Motor neuron (in vitro differentiated cells): Measurements from ENCODE around the gene POU3F3. TPM values are rescaled to one million over a fixed set of nuclear protein-coding genes. Genes with fewer than 3 reads are reported as not detected.

Experiments used
- ATAC-seq, 8 experiments: fragments of 200-7000 bp; cut with Tn5 transposase; replicated peaks in 6 of 8; 2 replicates each; pipeline ENCODE4 v1.8.0; 2021; ENCODE audit warnings: mild to moderate bottlenecking in 8 of 8, moderate library complexity in 8 of 8
- H3K27ac ChIP-seq, 2 donors: fragments of 250-450 bp; sonication (Bioruptor Pico); 2 replicates each; pipeline ENCODE4 v1.9.0; 2021; ENCODE audit warnings: antibody characterized with exemption in 2 of 2, mild to moderate bottlenecking in 2 of 2, moderate library complexity in 1 of 2
- H3K4me1 ChIP-seq, 2 donors: fragments of 250-450 bp; sonication (Bioruptor Pico); replicated peaks in 1 of 2; 2 replicates each; pipeline ENCODE4 v1.6.1; 2021; ENCODE audit warnings: antibody characterized with exemption in 2 of 2, mild to moderate bottlenecking in 2 of 2, moderate library complexity in 1 of 2
- H3K4me3 ChIP-seq, 5 donors: fragments of 250-450 bp; sonication (Bioruptor Pico); 2 replicates each; pipeline ENCODE4 v1.9.0; 2021; ENCODE audit warnings: antibody characterized with exemption in 5 of 5, mild to moderate bottlenecking in 5 of 5, moderate library complexity in 4 of 5
- WGBS, 10 experiments: fragments of 450-650 bp; shearing (Covaris generic); methylation state at CpG; one replicate each; pipeline ENCODE4 v1.0.0; 2022; 5-methylcytosine and 5-hydroxymethylcytosine counted together
- in situ Hi-C, 9 experiments: fragments of 400-800 bp; cut with MboI; loops; one replicate each; pipeline ENCODE4 v1.15.0; 2021; ENCODE audit warnings: low sequenced_read_pairs in 9 of 9, low pct_unique_long_range_greater_than_20kb in 2 of 9; ENCODE audit not compliant: unreplicated experiment in 9 of 9
- total RNA-seq, 8 experiments: library from RNA; unstranded; fragments of 300-600 nt; gene quantifications; 2 replicates each; pipeline versions ENCODE4 v1.2.3 to v1.2.4, GENCODE V29; 2022

The POU3F3 gene
- total RNA-seq, 8 experiments from 2014 or later = 0.14 to 55.4 (median 39.8) TPM; not detected in 1

DNA sequence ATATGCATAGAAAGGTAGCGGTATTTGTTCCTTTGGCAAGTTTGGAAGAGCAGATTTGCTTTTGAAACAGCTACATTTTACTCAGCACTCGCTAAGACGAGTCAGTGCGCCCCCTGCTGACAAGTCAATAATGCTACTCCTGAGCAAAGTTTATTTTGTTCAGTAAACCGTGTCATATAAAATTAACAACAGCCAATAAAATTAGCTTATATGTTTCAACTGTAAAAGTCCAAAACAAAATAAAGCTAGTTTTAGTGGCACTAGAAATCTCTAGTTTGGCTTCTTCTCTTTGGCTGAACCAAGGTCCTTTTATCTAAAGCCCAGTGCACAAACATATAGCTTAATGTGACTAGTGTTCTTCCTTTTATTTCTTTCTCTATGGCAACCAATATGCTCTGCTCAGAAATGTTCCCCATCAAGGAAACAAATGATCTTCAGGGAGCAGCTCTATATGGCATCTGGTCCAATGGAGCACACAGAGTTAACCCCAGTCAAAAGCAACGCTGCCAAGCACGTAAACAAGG, 4.2 kb upstream of the POU3F3 start:
- Histone ChIP-seq H3K27ac (peak overlapping the region; percentile 82 to 90), H3K4me1 (peaks cover 10 to 18% of the 10 kb centered on the region in 2 donors), H3K4me3 (peak overlapping the region; percentile 53 to 86 (median 64))
- WGBS, 10 experiments = 0 to 23% (median 2%) methylated on average over 1 to 7 of the region's 7 CpGs
- peak in 4 of 8 experiments; percentile 2 to 52 (median 6) for ATAC-seq
- in situ Hi-C loops = loop anchor here in 5 of 9 experiments (25.0 kb wide), 3 partner anchors 887 to 1687 kb away; no protein-coding TSS in a partner anchor

DNA sequence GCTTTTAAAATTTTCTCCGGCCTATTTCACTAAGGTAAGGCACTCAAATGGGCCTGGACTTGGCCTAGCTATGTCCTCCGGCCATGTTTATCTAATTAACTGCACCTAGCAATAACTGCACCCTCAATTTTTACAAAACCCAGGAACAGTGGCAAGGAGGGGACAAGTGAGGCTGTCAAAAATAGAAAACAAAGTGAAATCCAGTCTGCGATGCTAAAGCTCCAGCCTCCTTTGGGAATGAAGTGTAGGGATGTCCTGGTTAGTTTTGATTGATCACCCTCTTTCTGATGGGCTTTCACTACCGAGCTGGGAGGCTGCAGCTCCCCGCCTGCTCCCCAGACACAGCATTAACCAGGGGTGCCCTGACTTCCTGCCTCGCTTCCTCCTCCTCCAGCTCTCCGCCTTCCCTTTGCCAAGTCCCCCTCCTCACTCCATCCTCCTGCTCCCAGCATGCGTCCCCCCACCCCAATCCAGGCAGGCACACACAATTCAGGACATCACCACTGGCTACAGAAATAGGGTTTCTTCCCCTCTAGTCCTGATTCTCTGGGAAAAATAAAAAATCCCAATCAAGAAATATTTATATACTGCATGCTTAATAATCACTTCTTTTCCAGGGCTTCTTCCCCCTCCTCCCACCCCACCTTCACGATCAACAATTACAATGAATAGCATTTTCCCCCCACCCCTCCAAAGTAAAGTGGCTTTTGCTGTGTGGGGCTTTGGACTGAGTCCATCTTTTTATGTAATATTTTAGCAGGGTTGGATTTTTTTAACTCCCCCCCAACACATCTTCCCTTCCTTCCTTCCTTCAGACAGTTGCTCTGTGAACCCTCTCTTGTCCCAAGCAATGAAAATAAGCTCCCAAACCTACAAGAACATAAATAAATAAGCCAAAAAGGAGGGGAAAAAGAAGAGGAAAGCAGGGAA, 3.3 kb upstream of the POU3F3 start:
- in situ Hi-C loops = loop anchor here in 5 of 9 experiments (25.0 kb wide), 3 partner anchors 888 to 1688 kb away; no protein-coding TSS in a partner anchor
- peak overlapping the region; percentile 82 to 90 for H3K27ac ChIP-seq
- H3K4me1 ChIP-seq = peaks cover 10 to 18% of the 10 kb centered on the region in 2 donors
- 0 to 36% (median 20%) methylated on average over 1 to 4 of the region's 9 CpGs; no CpG with 5 or more reads in 4 of the 10 experiments for WGBS, 10 experiments
- ATAC-seq = peak in 1 of 8 experiments; percentile 0
- peak overlapping the region; percentile 53 to 86 (median 64) for H3K4me3 ChIP-seq

DNA sequence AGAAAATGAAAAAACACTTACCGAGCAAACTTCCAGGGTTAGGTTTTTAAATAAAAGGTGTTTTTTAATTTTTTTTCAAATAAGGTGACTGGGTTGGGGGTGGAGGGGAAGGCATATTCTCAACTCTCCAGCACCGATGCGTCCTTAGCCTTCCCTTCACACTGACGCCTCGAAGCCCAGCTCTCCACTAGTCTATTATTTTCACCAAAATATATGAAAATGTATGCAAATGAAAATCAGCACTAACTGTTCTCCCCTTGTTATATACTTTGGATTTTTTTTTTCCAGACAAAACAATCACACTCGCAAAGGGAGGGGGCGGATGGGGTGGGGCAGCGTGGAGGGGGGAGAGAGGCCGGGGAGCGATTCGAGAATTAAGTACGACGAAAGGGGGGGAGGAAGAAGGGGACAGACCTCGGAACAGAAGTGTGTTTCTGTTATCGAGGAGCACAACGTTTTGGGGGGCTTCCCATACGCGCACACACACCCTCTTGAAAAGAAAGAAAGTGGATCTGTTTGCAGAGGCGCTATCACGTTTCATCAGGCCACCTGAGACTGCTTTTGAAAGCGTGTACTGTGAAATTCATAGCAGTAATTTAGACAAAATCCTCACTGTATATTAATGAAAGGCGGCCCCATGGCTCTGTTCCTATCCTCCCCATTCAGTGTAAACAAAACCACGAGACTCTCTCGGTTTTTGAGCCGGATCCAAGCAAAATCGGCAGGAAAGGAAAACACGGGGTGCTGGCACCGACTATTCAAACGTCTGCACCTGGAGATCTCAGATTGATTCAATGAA, 2.4 kb upstream of the POU3F3 start:
- Histone ChIP-seq H3K4me1 (peaks cover 10 to 13% of the 10 kb centered on the region in 2 donors), H3K4me3 (peak overlapping the region; percentile 53 to 86 (median 64)), H3K27ac (peak overlapping the region; percentile 82 to 90)
- WGBS, 10 experiments = 0 to 46% (median 7%) methylated on average over 1 to 15 of the region's 29 CpGs; no CpG with 5 or more reads in 1 of the 10 experiments
- in situ Hi-C loops = loop anchor here in 5 of 9 experiments (25.0 kb wide), 3 partner anchors 889 to 1689 kb away; no protein-coding TSS in a partner anchor
- ATAC-seq = no peak

DNA sequence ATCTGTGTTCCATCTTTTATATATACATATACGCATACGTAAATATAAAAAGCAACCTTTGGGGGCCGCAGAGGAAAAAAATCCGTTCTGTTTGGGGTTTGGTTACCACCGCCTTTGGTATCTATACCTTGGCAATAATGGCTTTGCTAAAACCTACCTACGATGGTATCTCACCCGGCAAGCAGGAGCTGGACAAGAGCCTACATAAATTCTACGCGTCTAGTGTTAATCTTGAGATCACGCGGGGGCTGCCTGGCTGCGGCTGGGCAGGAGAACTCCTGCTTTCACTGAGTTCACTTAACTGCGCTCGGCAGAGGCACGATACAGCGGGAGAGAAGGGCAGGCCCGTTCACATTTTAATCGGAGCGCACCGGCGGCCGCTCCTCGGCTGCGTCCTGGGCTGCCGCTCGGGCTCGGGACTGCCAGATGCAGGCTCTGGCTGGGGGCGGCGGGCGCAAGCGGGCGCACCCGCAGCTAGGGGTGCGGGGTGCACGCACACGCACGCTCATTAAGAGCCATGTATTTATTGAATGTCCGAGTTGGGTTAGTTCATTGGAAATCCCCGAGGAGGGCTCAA, 1.7 kb upstream of the POU3F3 start:
- ATAC-seq = peak; percentile 1 to 36 (median 10)
- H3K4me1 ChIP-seq = peaks cover 4 to 8% of the 10 kb centered on the region in 2 donors
- peak overlapping the region; percentile 53 to 86 (median 64) for H3K4me3 ChIP-seq
- H3K27ac ChIP-seq = peak overlapping the region; percentile 82 to 90
- 0 to 10% (median 0%) methylated on average over 1 to 23 of the region's 39 CpGs; no CpG with 5 or more reads in 2 of the 10 experiments for WGBS, 10 experiments
- in situ Hi-C loops = loop anchor here in 5 of 9 experiments (25.0 kb wide), 3 partner anchors 890 to 1690 kb away; no protein-coding TSS in a partner anchor

DNA sequence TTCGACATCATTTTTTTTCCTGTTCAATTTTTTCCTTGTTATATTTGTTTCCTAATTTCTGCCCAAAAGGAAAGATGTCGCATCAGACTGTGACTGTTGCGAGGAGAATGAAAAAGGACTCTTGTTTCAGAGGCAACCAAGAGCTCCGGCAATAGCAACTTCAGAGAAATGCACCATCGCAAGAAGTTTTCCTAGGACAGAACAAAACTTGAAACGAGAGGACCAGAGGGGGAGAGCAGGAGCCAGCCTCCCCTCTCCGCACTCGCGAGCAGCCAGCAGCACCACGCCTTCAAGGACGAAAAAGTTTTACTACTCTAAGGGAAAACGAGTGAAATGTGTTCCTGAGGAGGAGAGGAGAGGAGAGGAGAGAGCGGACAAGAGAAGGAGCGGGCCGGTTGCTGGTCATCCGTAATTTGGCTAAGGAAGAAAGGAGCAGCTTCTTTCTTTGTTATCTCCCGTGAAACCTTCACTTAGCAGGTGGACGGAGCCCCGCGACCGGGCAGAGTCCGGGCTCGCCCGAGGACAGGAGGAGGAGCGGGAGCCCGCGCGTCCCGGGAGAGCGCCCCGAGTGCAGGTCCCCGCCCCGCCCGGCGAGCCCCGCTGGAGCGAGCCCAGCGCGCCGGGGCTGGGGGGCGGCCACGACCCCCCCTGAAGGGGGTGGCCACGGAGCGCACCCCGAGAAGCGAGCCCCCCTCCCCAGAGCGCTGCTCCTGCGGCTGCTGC, 744 bp downstream of the POU3F3 start:
- Histone ChIP-seq H3K4me1 (peaks cover 0 to under 1% of the 10 kb centered on the region in 2 donors), H3K27ac (peak overlapping the region; percentile 83), H3K4me3 (peak overlapping the region; percentile 53 to 86 (median 64))
- ATAC-seq = no peak
- WGBS, 10 experiments = 0 to 4% (median 0%) methylated on average over 4 to 22 of the region's 48 CpGs; no CpG with 5 or more reads in 2 of the 10 experiments
- in situ Hi-C loops = loop anchor here in 5 of 9 experiments (25.0 kb wide), 3 partner anchors 892 to 1692 kb away; no protein-coding TSS in a partner anchor

- ATAC-seq = no peak
- in situ Hi-C loops = loop anchor here in 5 of 9 experiments (25.0 kb wide), 3 partner anchors 893 to 1693 kb away; no protein-coding TSS in a partner anchor
- Histone ChIP-seq H3K4me1 (peaks cover 0 to 7% of the 10 kb centered on the region in 2 donors), H3K27ac (peak overlapping the region; percentile 83), H3K4me3 (peak overlapping the region; percentile 53 to 86 (median 64))
- no CpG with 5 or more reads among the region's 135 CpGs for whole genome bisulfite sequencing, 10 experiments
Observed at GRCh38 chr2:104855221-104856085, 1.5 kb downstream of the POU3F3 start.

GRCh38 chr2:104856086-104856972, 2.4 kb downstream of the POU3F3 start:
- 0 to 23% (median 2%) methylated on average over 3 to 21 of the region's 106 CpGs; no CpG with 5 or more reads in 5 of the 10 experiments for WGBS, 10 experiments
- peak overlapping the region; percentile 83 for H3K27ac ChIP-seq

GRCh38 chr2:104856973-104857261, 3.0 kb downstream of the POU3F3 start:
- H3K4me3 ChIP-seq = peak overlapping the region; percentile 53 to 86 (median 64)
- peaks cover 7 to 15% of the 10 kb centered on the region in 2 donors for H3K4me1 ChIP-seq
- in situ Hi-C loops = loop anchor here in 5 of 9 experiments (25.0 kb wide), 3 partner anchors 895 to 1695 kb away; no protein-coding TSS in a partner anchor
- 0 to 2% methylated on average over 1 to 11 of the region's 41 CpGs; no CpG with 5 or more reads in 8 of the 10 experiments for WGBS, 10 experiments
- peak overlapping the region; percentile 83 for H3K27ac ChIP-seq
- no peak for ATAC-seq

More at GRCh38 chr2:104856086-104856972, 2.4 kb downstream of the POU3F3 start:
- peak overlapping the region; percentile 53 to 86 (median 64) for H3K4me3 ChIP-seq
- no peak for ATAC-seq
- H3K4me1 ChIP-seq = peaks cover 3 to 12% of the 10 kb centered on the region in 2 donors
- in situ Hi-C loops = loop anchor here in 5 of 9 experiments (25.0 kb wide), 3 partner anchors 894 to 1694 kb away; no protein-coding TSS in a partner anchor

DNA sequence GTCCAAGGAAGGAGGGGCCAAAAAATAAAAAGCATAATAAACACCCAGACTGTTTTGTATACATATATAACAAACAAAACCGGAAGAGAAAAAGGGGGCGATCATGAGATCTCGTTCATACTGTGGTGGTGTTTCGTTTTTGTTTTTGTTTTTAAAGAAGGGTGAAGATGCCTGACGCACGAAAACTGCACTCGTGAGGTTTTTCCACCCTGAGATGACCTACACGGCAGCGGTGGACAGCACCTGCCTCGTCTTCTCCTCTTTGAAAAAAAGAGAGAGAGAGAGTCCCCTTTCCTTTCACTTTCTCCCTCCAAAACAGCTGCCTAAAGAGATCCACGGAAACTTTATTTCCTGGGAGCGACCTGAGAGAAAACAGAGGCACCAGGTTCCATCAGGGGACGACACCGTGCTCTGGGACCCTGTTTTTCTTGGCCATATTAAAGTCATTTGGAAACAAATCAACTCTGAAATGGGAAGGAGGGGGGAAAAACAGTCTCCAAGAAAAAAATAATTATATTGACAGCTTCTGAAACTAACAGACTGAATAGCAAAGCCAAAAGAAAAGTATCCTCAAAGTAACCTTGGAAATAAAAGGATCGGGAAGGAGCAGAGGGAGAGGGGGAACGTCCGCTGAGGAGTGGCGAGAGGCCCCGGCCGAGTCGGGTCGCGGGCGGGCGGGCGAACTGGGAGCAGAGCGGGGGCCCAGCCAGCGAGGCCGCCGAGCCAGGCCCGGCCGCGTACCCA, 3.5 kb downstream of the POU3F3 start:
- WGBS, 10 experiments = 0 to 90% (median 27%) methylated on average over 2 to 22 of the region's 33 CpGs; no CpG with 5 or more reads in 1 of the 10 experiments
- in situ Hi-C loops = loop anchor here in 5 of 9 experiments (25.0 kb wide), 3 partner anchors 895 to 1695 kb away; no protein-coding TSS in a partner anchor
- peak overlapping the region; percentile 53 to 86 (median 64) for H3K4me3 ChIP-seq
- H3K4me1 ChIP-seq = peaks cover 7 to 15% of the 10 kb centered on the region in 2 donors
- H3K27ac ChIP-seq = peak overlapping the region; percentile 83
- ATAC-seq = no peak
